NCI-H1694 (cell line): ENCODE measurements around the gene CEP350.

Experiments used
- DNase-seq: peaks from one replicate; lab custom pipeline; 2025; lab: John Stamatoyannopoulos, UW

The CEP350 gene

DNA sequence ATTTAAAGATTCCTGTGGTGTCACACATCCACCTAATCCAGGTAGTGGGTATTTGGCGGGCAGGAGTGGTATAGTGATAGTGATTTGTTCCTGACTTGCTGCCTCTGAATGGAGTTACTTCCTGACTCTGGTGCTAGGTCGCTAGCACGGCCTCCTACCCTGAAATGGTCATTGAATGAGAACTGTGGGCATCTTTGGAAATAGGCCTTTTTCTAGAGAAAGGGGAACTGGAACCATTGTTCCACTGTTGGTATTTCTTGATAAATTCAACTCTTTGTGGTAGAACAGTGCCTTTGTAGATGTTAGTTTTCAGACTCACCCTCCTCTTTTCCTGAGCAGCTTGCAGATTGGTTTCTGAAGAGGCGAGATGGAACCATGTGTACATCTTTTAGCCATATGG is 201.6 kb downstream of the CEP350 start:
- DNase-seq, result no peak

DNA sequence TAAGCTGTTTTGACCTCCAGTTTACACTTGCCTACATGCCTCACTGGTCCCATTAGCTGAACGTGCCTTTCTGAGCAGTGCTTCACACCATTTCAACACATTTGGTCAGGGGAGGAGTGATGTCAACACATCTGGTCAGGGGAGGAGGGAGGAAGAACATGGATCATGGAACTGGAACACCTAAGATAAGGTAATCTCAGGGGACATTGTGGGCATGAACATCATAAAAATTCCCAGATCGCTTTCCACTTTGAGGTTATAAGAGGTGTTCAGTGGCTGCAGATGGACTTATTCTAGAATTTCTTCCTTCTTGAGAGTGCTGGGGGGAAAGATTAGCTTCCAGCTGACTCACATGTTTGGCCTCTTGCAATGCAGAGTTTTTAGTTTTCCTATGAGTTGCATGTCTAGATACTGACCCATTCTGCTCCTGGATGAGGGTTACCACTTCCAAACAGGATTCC is 202.1 kb downstream of the CEP350 start:
- no peak for DNase-seq

GRCh38 chr1:180157108-180157507 is 202.5 kb downstream of the CEP350 start:
- DNase-seq, result no peak

DNA sequence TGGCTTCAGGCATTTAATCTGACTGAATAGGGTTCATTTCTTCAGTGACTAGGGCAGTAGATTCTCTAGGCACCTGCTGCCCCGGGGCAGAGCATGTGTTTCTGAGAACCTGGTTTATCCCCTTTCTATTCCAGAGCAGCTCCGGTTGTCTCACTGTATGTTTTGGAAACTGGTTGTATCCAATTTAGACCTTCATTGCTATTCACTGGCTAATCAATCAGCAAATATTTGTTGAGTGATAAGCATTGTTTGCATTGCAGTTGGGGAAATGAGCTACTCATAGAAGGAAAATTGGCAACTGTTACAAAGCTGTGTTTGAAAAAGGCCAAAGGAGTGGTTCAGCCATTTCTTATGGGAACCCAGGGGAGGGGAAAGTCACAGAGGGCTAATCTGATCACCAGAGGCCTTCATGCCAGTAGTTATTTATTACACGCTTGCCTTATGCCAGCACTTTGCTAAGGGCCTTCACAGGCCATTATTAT is 203.0 kb downstream of the CEP350 start:
- DNase-seq, result no peak

GRCh38 chr1:180158149-180159147 is 203.8 kb downstream of the CEP350 start:
- no peak for DNase-seq

GRCh38 chr1:180160357-180160756 is 205.7 kb downstream of the CEP350 start:
- no peak for DNase-seq

GRCh38 chr1:180163041-180163440 is 208.4 kb downstream of the CEP350 start:
- no peak for DNase-seq
